Neural cell (in vitro differentiated cells): Measurements from ENCODE around the gene MED27. TPM values are rescaled to one million over a fixed set of nuclear protein-coding genes. Genes with fewer than 3 reads are reported as not detected.

Source experiments
- H2AFZ ChIP-seq: fragments of 200-600, 300-800 bp; sonication (generic), shearing (Covaris generic); 2 replicates; pipeline ENCODE4 v1.6.0; 2014; ENCODE audit warnings: low read depth, mild to moderate bottlenecking, antibody characterized with exemption, low read length, moderate library complexity
- H3F3A ChIP-seq: fragments of 200-600 bp; shearing (Covaris generic); 2 replicates; pipeline ENCODE4 v1.6.1; 2016; ENCODE audit warnings: mild to moderate bottlenecking, moderate library complexity, mixed read lengths, antibody characterized with exemption, low read length; ENCODE audit not compliant: insufficient read depth, poor library complexity, severe bottlenecking
- H3K27ac ChIP-seq: fragments of 200-600, 300-800 bp; sonication (generic), shearing (Covaris generic); 2 replicates; pipeline ENCODE4 v1.5.1; 2014; ENCODE audit warnings: mild to moderate bottlenecking, low read length, moderate library complexity
- H3K27me3 ChIP-seq: fragments of 300-800, 200-600 bp; sonication (generic), shearing (Covaris generic); 2 replicates; pipeline ENCODE4 v1.6.0; 2014; ENCODE audit warnings: mild to moderate bottlenecking, low read depth, low read length, moderate library complexity; ENCODE audit not compliant: insufficient read depth
- H3K36me3 ChIP-seq: fragments of 300-800, 200-600 bp; sonication (generic), shearing (Covaris generic); 2 replicates; pipeline ENCODE4 v1.5.1; 2014; ENCODE audit warnings: mild to moderate bottlenecking, antibody characterized with exemption, low read length, moderate library complexity; ENCODE audit not compliant: insufficient read depth
- H3K4me2 ChIP-seq: fragments of 300-800, 200-600 bp; sonication (generic), shearing (Covaris generic); 2 replicates; pipeline ENCODE4 v1.6.0; 2014; ENCODE audit warnings: mild to moderate bottlenecking, low read length
- H3K4me3 ChIP-seq: fragments of 300-800, 200-600 bp; sonication (generic), shearing (Covaris generic); 2 replicates; pipeline ENCODE4 v1.5.1; 2014; ENCODE audit warnings: mild to moderate bottlenecking, low read length, moderate library complexity
- H3K79me2 ChIP-seq: fragments of 200-600 bp; shearing (Covaris generic); replicated peaks from 2 replicates; pipeline ENCODE4 v1.6.0; 2014; ENCODE audit warnings: mild to moderate bottlenecking, low read length, moderate library complexity; ENCODE audit not compliant: insufficient read depth
- H3K9ac ChIP-seq: fragments of 300-800, 200-600 bp; sonication (generic), shearing (Covaris generic); 2 replicates; pipeline ENCODE4 v1.6.1; 2016; ENCODE audit warnings: mild to moderate bottlenecking, low read length, mixed read lengths
- H3K9me2 ChIP-seq: fragments of 200-600 bp; shearing (Covaris generic); 2 replicates; pipeline ENCODE4 v1.6.1; 2016; ENCODE audit warnings: mild to moderate bottlenecking, low read length, mixed read lengths; ENCODE audit not compliant: insufficient read depth
- H3K9me3 ChIP-seq: fragments of 200-600, 300-800 bp; sonication (generic), shearing (Covaris generic); 2 replicates; pipeline ENCODE4 v1.6.1; 2016; ENCODE audit warnings: mild to moderate bottlenecking, mixed run types, low read length, moderate library complexity, mixed read lengths
- H4K20me1 ChIP-seq: fragments of 200-600 bp; shearing (Covaris generic); 2 replicates; pipeline ENCODE4 v1.6.1; 2016; ENCODE audit warnings: mild to moderate bottlenecking, mixed run types; ENCODE audit not compliant: insufficient read depth
- CTCF ChIP-seq: fragments of 450-650 bp; IDR thresholded peaks from 2 replicates; pipeline ENCODE4 v1.5.1; 2014; ENCODE audit warnings: antibody characterized with exemption, mild to moderate bottlenecking, moderate library complexity; ENCODE audit not compliant: poor library complexity, severe bottlenecking
- EP300 ChIP-seq: fragments of 450-650 bp; conservative IDR thresholded peaks from 2 replicates; pipeline ENCODE4 v1.6.1; 2014; ENCODE audit warnings: antibody characterized with exemption, mild to moderate bottlenecking, moderate library complexity; ENCODE audit not compliant: poor library complexity, severe bottlenecking
- EZH2 ChIP-seq: fragments of 200-600, 300-800 bp; shearing (Covaris generic), sonication (generic); IDR thresholded peaks from 2 replicates; pipeline ENCODE4 v1.6.1; 2014; ENCODE audit warnings: antibody characterized with exemption, low read length, borderline replicate concordance, mild to moderate bottlenecking; ENCODE audit not compliant: insufficient read depth, poor library complexity, severe bottlenecking
- MXI1 ChIP-seq: fragments of 450-650 bp; conservative IDR thresholded peaks from 2 replicates; pipeline ENCODE4 v1.6.1; 2014; ENCODE audit warnings: antibody characterized with exemption, mild to moderate bottlenecking; ENCODE audit not compliant: poor library complexity, severe bottlenecking
- POLR2AphosphoS5 ChIP-seq: IDR thresholded peaks from 2 replicates; pipeline ENCODE4 v1.6.1; 2012
- RAD21 ChIP-seq: fragments of 450-650 bp; conservative IDR thresholded peaks from 2 replicates; pipeline ENCODE4 v1.6.1; 2014; ENCODE audit warnings: antibody characterized with exemption, mild to moderate bottlenecking, moderate library complexity
- SMC3 ChIP-seq: fragments of 450-650 bp; conservative IDR thresholded peaks from 2 replicates; pipeline ENCODE4 v1.6.1; 2014; ENCODE audit warnings: antibody characterized with exemption, mild to moderate bottlenecking, moderate library complexity; ENCODE audit not compliant: poor library complexity
- TAF1 ChIP-seq: IDR thresholded peaks from 2 replicates; pipeline ENCODE4 v1.6.1; 2012; ENCODE audit warnings: low read depth
- polyA plus RNA-seq: library from polyadenylated mRNA; depleted of rRNA; stranded (reverse); fragments of >200 nt; gene quantifications from 2 replicates; pipeline ENCODE4 v1.2.3, GENCODE V29; 2014
- TF ChIP-seq, protein P1 (sequence below): IDR thresholded peaks from 2 replicates; pipeline ENCODE4 v1.6.1; 2012; ENCODE audit warnings: borderline replicate concordance

MED27 gene
- polyA plus RNA-seq, 1 donor from 2014 or later: 7.5 TPM

DNA sequence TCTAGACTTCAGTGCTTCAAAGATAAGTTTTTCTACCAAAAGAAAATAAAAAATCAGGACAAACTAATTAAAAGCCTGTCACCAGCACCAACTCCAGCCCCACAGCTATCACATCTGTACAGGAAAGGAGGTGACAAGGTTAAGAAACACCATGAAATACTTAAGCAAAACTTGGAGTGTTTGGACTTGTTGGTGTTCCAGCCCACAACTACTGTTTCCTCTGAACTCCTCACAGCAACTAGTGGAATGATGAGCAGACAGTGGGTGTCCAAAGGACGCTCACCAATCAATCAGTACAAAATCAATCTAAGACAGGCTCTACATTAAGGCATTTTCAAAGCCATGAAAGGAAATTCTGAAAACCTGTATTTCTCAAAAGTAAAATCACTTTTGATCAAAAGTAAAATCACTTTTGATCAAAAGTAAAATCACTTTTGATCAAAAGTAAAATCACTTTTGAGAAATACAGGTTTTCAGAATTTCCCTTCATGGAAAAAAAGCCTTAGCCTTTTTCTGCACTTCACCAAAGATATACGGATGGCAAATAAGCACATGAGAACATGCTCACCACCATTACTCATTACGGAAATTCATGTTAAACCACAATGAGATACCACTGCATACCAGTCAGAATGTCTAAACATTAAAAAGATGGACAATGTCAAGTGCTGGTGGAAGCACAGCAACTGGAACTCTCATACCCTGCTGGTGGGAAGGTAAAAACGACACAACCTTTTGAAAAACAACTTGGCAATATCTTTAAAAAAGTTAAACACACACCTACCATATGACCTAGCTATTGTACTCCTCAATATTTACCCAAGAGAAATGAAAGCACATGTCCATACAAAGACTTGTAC lies 79.7 kb downstream of the MED27 start:
- no peak overlapping the region for H3K27ac ChIP-seq
- no peaks in the 10 kb centered on the region for H3K79me2 ChIP-seq
- H2AFZ ChIP-seq: no peak overlapping the region
- H3K4me2 ChIP-seq: no peak overlapping the region
- H3K9me3 ChIP-seq: no peaks in the 10 kb centered on the region
- H3K4me3 ChIP-seq: no peak overlapping the region
- no peak for TF ChIP-seq EP300
- TF ChIP-seq, protein P1, sequence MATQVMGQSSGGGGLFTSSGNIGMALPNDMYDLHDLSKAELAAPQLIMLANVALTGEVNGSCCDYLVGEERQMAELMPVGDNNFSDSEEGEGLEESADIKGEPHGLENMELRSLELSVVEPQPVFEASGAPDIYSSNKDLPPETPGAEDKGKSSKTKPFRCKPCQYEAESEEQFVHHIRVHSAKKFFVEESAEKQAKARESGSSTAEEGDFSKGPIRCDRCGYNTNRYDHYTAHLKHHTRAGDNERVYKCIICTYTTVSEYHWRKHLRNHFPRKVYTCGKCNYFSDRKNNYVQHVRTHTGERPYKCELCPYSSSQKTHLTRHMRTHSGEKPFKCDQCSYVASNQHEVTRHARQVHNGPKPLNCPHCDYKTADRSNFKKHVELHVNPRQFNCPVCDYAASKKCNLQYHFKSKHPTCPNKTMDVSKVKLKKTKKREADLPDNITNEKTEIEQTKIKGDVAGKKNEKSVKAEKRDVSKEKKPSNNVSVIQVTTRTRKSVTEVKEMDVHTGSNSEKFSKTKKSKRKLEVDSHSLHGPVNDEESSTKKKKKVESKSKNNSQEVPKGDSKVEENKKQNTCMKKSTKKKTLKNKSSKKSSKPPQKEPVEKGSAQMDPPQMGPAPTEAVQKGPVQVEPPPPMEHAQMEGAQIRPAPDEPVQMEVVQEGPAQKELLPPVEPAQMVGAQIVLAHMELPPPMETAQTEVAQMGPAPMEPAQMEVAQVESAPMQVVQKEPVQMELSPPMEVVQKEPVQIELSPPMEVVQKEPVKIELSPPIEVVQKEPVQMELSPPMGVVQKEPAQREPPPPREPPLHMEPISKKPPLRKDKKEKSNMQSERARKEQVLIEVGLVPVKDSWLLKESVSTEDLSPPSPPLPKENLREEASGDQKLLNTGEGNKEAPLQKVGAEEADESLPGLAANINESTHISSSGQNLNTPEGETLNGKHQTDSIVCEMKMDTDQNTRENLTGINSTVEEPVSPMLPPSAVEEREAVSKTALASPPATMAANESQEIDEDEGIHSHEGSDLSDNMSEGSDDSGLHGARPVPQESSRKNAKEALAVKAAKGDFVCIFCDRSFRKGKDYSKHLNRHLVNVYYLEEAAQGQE: no peak
- TF ChIP-seq MXI1: no peak
- no peak for TF ChIP-seq TAF1
- no peak for TF ChIP-seq EZH2
- TF ChIP-seq POLR2AphosphoS5: no peak
- no peak for TF ChIP-seq CTCF
- TF ChIP-seq SMC3: no peak
- no peak for TF ChIP-seq RAD21
- H3K9ac ChIP-seq: no peak overlapping the region
- no peaks in the 10 kb centered on the region for H3F3A ChIP-seq
- no peaks in the 10 kb centered on the region for H3K27me3 ChIP-seq
- H3K36me3 ChIP-seq: peaks cover 6% of the 10 kb centered on the region
- H3K9me2 ChIP-seq: no peaks in the 10 kb centered on the region
- H4K20me1 ChIP-seq: no peaks in the 10 kb centered on the region

DNA sequence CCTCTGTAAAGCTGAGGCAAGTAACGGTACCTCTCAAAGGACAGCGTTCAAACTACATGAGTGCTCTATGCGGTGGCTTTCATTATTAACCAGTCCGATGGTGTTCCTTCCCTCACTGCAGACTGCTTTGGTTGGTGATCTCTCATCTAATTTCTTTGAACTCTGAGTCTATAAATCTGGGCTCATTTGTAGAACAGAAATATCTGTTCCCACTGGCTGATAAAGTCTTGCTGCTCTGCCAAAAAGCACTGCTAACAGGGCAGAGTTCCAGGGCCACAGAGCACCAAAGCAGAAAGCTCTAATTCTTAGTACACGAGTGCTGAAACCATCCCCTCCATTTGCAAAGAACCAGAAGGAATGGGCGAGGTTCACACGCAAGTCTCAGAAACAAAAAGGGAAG lies 81.9 kb downstream of the MED27 start:
- TF ChIP-seq EZH2 (no peak), CTCF (no peak), POLR2AphosphoS5 (no peak), TAF1 (no peak), SMC3 (no peak), RAD21 (no peak), MXI1 (no peak), EP300 (no peak)
- TF ChIP-seq, protein P1: no peak
- no peaks in the 10 kb centered on the region for H3K79me2 ChIP-seq
- H3K4me3 ChIP-seq: no peak overlapping the region
- no peaks in the 10 kb centered on the region for H3K9me3 ChIP-seq
- H3K27me3 ChIP-seq: no peaks in the 10 kb centered on the region
- no peak overlapping the region for H3K27ac ChIP-seq
- no peaks in the 10 kb centered on the region for H4K20me1 ChIP-seq
- peaks cover 6% of the 10 kb centered on the region for H3K36me3 ChIP-seq
- no peaks in the 10 kb centered on the region for H3K9me2 ChIP-seq
- H2AFZ ChIP-seq: no peak overlapping the region
- H3F3A ChIP-seq: no peaks in the 10 kb centered on the region
- H3K4me2 ChIP-seq: no peak overlapping the region
- no peak overlapping the region for H3K9ac ChIP-seq
